Hepatocyte (in vitro differentiated cells): ENCODE data around the gene RNF111.

Source experiments
- EZH2phosphoT487 ChIP-seq: fragments of 200-600 bp; sonication (generic); IDR thresholded peaks from one replicate; pipeline ENCODE4 v1.6.1; 2018; ENCODE audit warnings: antibody characterized with exemption, mild to moderate bottlenecking, low read depth, moderate library complexity; ENCODE audit not compliant: unreplicated experiment, severe bottlenecking
- TF ChIP-seq, protein P1 (sequence below): fragments of 200-600 bp; sonication (generic); IDR thresholded peaks from 2 replicates; pipeline ENCODE4 v1.5.1; 2016; ENCODE audit warnings: antibody characterized with exemption, mild to moderate bottlenecking; ENCODE audit not compliant: poor library complexity

- TF ChIP-seq, protein P1, sequence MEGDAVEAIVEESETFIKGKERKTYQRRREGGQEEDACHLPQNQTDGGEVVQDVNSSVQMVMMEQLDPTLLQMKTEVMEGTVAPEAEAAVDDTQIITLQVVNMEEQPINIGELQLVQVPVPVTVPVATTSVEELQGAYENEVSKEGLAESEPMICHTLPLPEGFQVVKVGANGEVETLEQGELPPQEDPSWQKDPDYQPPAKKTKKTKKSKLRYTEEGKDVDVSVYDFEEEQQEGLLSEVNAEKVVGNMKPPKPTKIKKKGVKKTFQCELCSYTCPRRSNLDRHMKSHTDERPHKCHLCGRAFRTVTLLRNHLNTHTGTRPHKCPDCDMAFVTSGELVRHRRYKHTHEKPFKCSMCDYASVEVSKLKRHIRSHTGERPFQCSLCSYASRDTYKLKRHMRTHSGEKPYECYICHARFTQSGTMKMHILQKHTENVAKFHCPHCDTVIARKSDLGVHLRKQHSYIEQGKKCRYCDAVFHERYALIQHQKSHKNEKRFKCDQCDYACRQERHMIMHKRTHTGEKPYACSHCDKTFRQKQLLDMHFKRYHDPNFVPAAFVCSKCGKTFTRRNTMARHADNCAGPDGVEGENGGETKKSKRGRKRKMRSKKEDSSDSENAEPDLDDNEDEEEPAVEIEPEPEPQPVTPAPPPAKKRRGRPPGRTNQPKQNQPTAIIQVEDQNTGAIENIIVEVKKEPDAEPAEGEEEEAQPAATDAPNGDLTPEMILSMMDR = no peak
- TF ChIP-seq EZH2phosphoT487 = no peak
Measured at GRCh38 chr15:58952751-58953150, 34.7 kb upstream of the RNF111 start.
